ENCODE results near the gene PSMA8. TPM values are rescaled to one million over a fixed set of nuclear protein-coding genes. Genes with fewer than 3 reads are reported as not detected.
"Not testable (repeated sequence)": the region's sequence is repeated elsewhere in the genome, so short reads cannot be mapped to it uniquely, and the experiment has no call there.

Gene PSMA8
- polyA plus RNA-seq, 4 donors: 0.15 TPM; not detected in 3

- no peaks in the 10 kb centered on the region for H3K9me3 ChIP-seq (ENCODE audit: control insufficient read depth in 2 of 2, insufficient read depth in 1 of 2, low read depth in 1 of 2, low read length in 1 of 2)
- no peaks in the 10 kb centered on the region for H3K4me1 ChIP-seq (ENCODE audit: control insufficient read depth in 3 of 3, insufficient read depth in 2 of 3, low read depth in 1 of 3, low read length in 2 of 3)
- H3K27ac ChIP-seq (ENCODE audit: low read depth in 1 of 3, low read length in 2 of 3): no peak overlapping the region
- H3K36me3 ChIP-seq (ENCODE audit: control insufficient read depth in 3 of 3, insufficient read depth in 2 of 3, low read depth in 1 of 3, low read length in 3 of 3): no peaks in the 10 kb centered on the region
- FAIRE-seq (no peak), DNase-seq (no peak)
- no peak overlapping the region for H3K4me3 ChIP-seq (ENCODE audit: low read depth in 1 of 3, low read length in 3 of 3)
- H3K27me3 ChIP-seq (ENCODE audit: control insufficient read depth in 3 of 3, insufficient read depth in 3 of 3, low read length in 3 of 3): no peaks in the 10 kb centered on the region
Observed at GRCh38 chr18:26183395-26184112, 49.9 kb downstream of the PSMA8 start.

- no peaks in the 10 kb centered on the region for H3K4me1 ChIP-seq (ENCODE audit: control insufficient read depth in 3 of 3, insufficient read depth in 2 of 3, low read depth in 1 of 3, low read length in 2 of 3)
- H3K4me3 ChIP-seq (ENCODE audit: low read depth in 1 of 3, low read length in 3 of 3): no peak overlapping the region
- H3K27ac ChIP-seq (ENCODE audit: low read depth in 1 of 3, low read length in 2 of 3): no peak overlapping the region
- no peak for DNase-seq
- H3K27me3 ChIP-seq (ENCODE audit: control insufficient read depth in 3 of 3, insufficient read depth in 3 of 3, low read length in 3 of 3): no peaks in the 10 kb centered on the region
- no peaks in the 10 kb centered on the region for H3K9me3 ChIP-seq (ENCODE audit: control insufficient read depth in 2 of 2, insufficient read depth in 1 of 2, low read depth in 1 of 2, low read length in 1 of 2)
- H3K36me3 ChIP-seq (ENCODE audit: control insufficient read depth in 3 of 3, insufficient read depth in 2 of 3, low read depth in 1 of 3, low read length in 3 of 3): no peaks in the 10 kb centered on the region
- FAIRE-seq: no peak
- 55 to 68% (median 63%) methylated on average over 2 of the region's 2 CpGs for WGBS, 3 donors
Observed at GRCh38 chr18:26185267-26185666, 51.6 kb downstream of the PSMA8 start.

- WGBS, 3 donors: 59 to 71% (median 67%) methylated on average over 8 of the region's 8 CpGs
- Histone ChIP-seq H3K27me3 (ENCODE audit: control insufficient read depth in 3 of 3, insufficient read depth in 3 of 3, low read length in 3 of 3) (no peaks in the 10 kb centered on the region), H3K27ac (ENCODE audit: low read depth in 1 of 3, low read length in 2 of 3) (peak overlapping the region in 1 of 3 donors; percentile 8), H3K9me3 (ENCODE audit: control insufficient read depth in 2 of 2, insufficient read depth in 1 of 2, low read depth in 1 of 2, low read length in 1 of 2) (no peaks in the 10 kb centered on the region), H3K4me1 (ENCODE audit: control insufficient read depth in 3 of 3, insufficient read depth in 2 of 3, low read depth in 1 of 3, low read length in 2 of 3) (no peaks in the 10 kb centered on the region), H3K36me3 (ENCODE audit: control insufficient read depth in 3 of 3, insufficient read depth in 2 of 3, low read depth in 1 of 3, low read length in 3 of 3) (no peaks in the 10 kb centered on the region), H3K4me3 (ENCODE audit: low read depth in 1 of 3, low read length in 3 of 3) (no peak overlapping the region)
- no peak for FAIRE-seq
- peak in 1 of 2 donors; percentile 21 for DNase-seq
Observed at GRCh38 chr18:26190506-26190905, 56.8 kb downstream of the PSMA8 start.

GRCh38 chr18:26192233-26192632, 58.6 kb downstream of the PSMA8 start:
- no peaks in the 10 kb centered on the region for H3K4me1 ChIP-seq (ENCODE audit: control insufficient read depth in 3 of 3, insufficient read depth in 2 of 3, low read depth in 1 of 3, low read length in 2 of 3)
- H3K36me3 ChIP-seq (ENCODE audit: control insufficient read depth in 3 of 3, insufficient read depth in 2 of 3, low read depth in 1 of 3, low read length in 3 of 3): no peaks in the 10 kb centered on the region
- H3K4me3 ChIP-seq (ENCODE audit: low read depth in 1 of 3, low read length in 3 of 3): no peak overlapping the region
- H3K9me3 ChIP-seq (ENCODE audit: control insufficient read depth in 2 of 2, insufficient read depth in 1 of 2, low read depth in 1 of 2, low read length in 1 of 2): no peaks in the 10 kb centered on the region
- no peaks in the 10 kb centered on the region for H3K27me3 ChIP-seq (ENCODE audit: control insufficient read depth in 3 of 3, insufficient read depth in 3 of 3, low read length in 3 of 3)
- FAIRE-seq: peak; percentile 47
- no peak overlapping the region for H3K27ac ChIP-seq (ENCODE audit: low read depth in 1 of 3, low read length in 2 of 3)
- 67 to 92% (median 87%) methylated on average over 1 of the region's 1 CpG for WGBS, 3 donors
- no peak for DNase-seq

- no peak for FAIRE-seq
- Histone ChIP-seq H3K4me1 (ENCODE audit: control insufficient read depth in 3 of 3, insufficient read depth in 2 of 3, low read depth in 1 of 3, low read length in 2 of 3) (no peaks in the 10 kb centered on the region), H3K36me3 (ENCODE audit: control insufficient read depth in 3 of 3, insufficient read depth in 2 of 3, low read depth in 1 of 3, low read length in 3 of 3) (no peaks in the 10 kb centered on the region), H3K27me3 (ENCODE audit: control insufficient read depth in 3 of 3, insufficient read depth in 3 of 3, low read length in 3 of 3) (no peaks in the 10 kb centered on the region), H3K27ac (ENCODE audit: low read depth in 1 of 3, low read length in 2 of 3) (no peak overlapping the region), H3K9me3 (ENCODE audit: control insufficient read depth in 2 of 2, insufficient read depth in 1 of 2, low read depth in 1 of 2, low read length in 1 of 2) (no peaks in the 10 kb centered on the region), H3K4me3 (ENCODE audit: low read depth in 1 of 3, low read length in 3 of 3) (no peak overlapping the region)
- DNase-seq: no peak
- 86 to 90% (median 90%) methylated on average over 3 of the region's 3 CpGs for WGBS, 3 donors
Observed at GRCh38 chr18:26196605-26197004, 62.9 kb downstream of the PSMA8 start.

- not testable (repeated sequence) for H3K4me1 ChIP-seq (ENCODE audit: control insufficient read depth in 3 of 3, insufficient read depth in 2 of 3, low read depth in 1 of 3, low read length in 2 of 3); H3K4me3 ChIP-seq (ENCODE audit: low read depth in 1 of 3, low read length in 3 of 3); DNase-seq; H3K27ac ChIP-seq (ENCODE audit: low read depth in 1 of 3, low read length in 2 of 3); H3K36me3 ChIP-seq (ENCODE audit: control insufficient read depth in 3 of 3, insufficient read depth in 2 of 3, low read depth in 1 of 3, low read length in 3 of 3); FAIRE-seq; H3K27me3 ChIP-seq (ENCODE audit: control insufficient read depth in 3 of 3, insufficient read depth in 3 of 3, low read length in 3 of 3); H3K9me3 ChIP-seq (ENCODE audit: control insufficient read depth in 2 of 2, insufficient read depth in 1 of 2, low read depth in 1 of 2, low read length in 1 of 2)
- 77 to 85% (median 83%) methylated on average over 8 of the region's 9 CpGs for WGBS, 3 donors
Observed at GRCh38 chr18:26202001-26202400, 68.3 kb downstream of the PSMA8 start.

- DNase-seq: no peak
- no peaks in the 10 kb centered on the region for H3K27me3 ChIP-seq (ENCODE audit: control insufficient read depth in 3 of 3, insufficient read depth in 3 of 3, low read length in 3 of 3)
- H3K36me3 ChIP-seq (ENCODE audit: control insufficient read depth in 3 of 3, insufficient read depth in 2 of 3, low read depth in 1 of 3, low read length in 3 of 3): no peaks in the 10 kb centered on the region
- no peak overlapping the region for H3K27ac ChIP-seq (ENCODE audit: low read depth in 1 of 3, low read length in 2 of 3)
- no peaks in the 10 kb centered on the region for H3K9me3 ChIP-seq (ENCODE audit: control insufficient read depth in 2 of 2, insufficient read depth in 1 of 2, low read depth in 1 of 2, low read length in 1 of 2)
- WGBS, 3 donors: 81 to 93% (median 91%) methylated on average over 1 of the region's 1 CpG
- no peak for FAIRE-seq
- H3K4me3 ChIP-seq (ENCODE audit: low read depth in 1 of 3, low read length in 3 of 3): no peak overlapping the region
- H3K4me1 ChIP-seq (ENCODE audit: control insufficient read depth in 3 of 3, insufficient read depth in 2 of 3, low read depth in 1 of 3, low read length in 2 of 3): no peaks in the 10 kb centered on the region
Observed at GRCh38 chr18:26205318-26205717, 71.6 kb downstream of the PSMA8 start.

- no peaks in the 10 kb centered on the region for H3K9me3 ChIP-seq (ENCODE audit: control insufficient read depth in 2 of 2, insufficient read depth in 1 of 2, low read depth in 1 of 2, low read length in 1 of 2)
- H3K27ac ChIP-seq (ENCODE audit: low read depth in 1 of 3, low read length in 2 of 3): no peak overlapping the region
- no peak for DNase-seq
- no peaks in the 10 kb centered on the region for H3K27me3 ChIP-seq (ENCODE audit: control insufficient read depth in 3 of 3, insufficient read depth in 3 of 3, low read length in 3 of 3)
- 93 to 96% (median 94%) methylated on average over 2 of the region's 2 CpGs for WGBS, 3 donors
- no peaks in the 10 kb centered on the region for H3K4me1 ChIP-seq (ENCODE audit: control insufficient read depth in 3 of 3, insufficient read depth in 2 of 3, low read depth in 1 of 3, low read length in 2 of 3)
- no peak for FAIRE-seq
- no peak overlapping the region for H3K4me3 ChIP-seq (ENCODE audit: low read depth in 1 of 3, low read length in 3 of 3)
- H3K36me3 ChIP-seq (ENCODE audit: control insufficient read depth in 3 of 3, insufficient read depth in 2 of 3, low read depth in 1 of 3, low read length in 3 of 3): no peaks in the 10 kb centered on the region
Observed at GRCh38 chr18:26206488-26206887, 72.8 kb downstream of the PSMA8 start.

GRCh38 chr18:26207937-26208336, 74.3 kb downstream of the PSMA8 start:
- Histone ChIP-seq H3K4me1 (ENCODE audit: control insufficient read depth in 3 of 3, insufficient read depth in 2 of 3, low read depth in 1 of 3, low read length in 2 of 3) (no peaks in the 10 kb centered on the region), H3K36me3 (ENCODE audit: control insufficient read depth in 3 of 3, insufficient read depth in 2 of 3, low read depth in 1 of 3, low read length in 3 of 3) (no peaks in the 10 kb centered on the region), H3K4me3 (ENCODE audit: low read depth in 1 of 3, low read length in 3 of 3) (no peak overlapping the region), H3K9me3 (ENCODE audit: control insufficient read depth in 2 of 2, insufficient read depth in 1 of 2, low read depth in 1 of 2, low read length in 1 of 2) (no peaks in the 10 kb centered on the region), H3K27me3 (ENCODE audit: control insufficient read depth in 3 of 3, insufficient read depth in 3 of 3, low read length in 3 of 3) (no peaks in the 10 kb centered on the region), H3K27ac (ENCODE audit: low read depth in 1 of 3, low read length in 2 of 3) (no peak overlapping the region)
- 72 to 73% (median 72%) methylated on average over 3 of the region's 3 CpGs for WGBS, 3 donors
- DNase-seq (no peak), FAIRE-seq (no peak)

All from small intestine (tissue), 7 donors.